Posterior cingulate gyrus (tissue), 11 donors: ENCODE measurements around the gene NMNAT1.
A peak's percentile ranks its signal among the peaks of the same experiment; 100 is the strongest.

Experiments
- DNase-seq, 10 donors: peaks; one replicate each; pipeline versions ENCODE4 v3.0.0 to v3.0.0-alpha.2; 2020 to 2021; ENCODE audit warnings: mixed read lengths in 3 of 10
- intact Hi-C: fragments of 100-400 bp; cut with DNase I; formaldehyde crosslinking; loops from one replicate; pipeline ENCODE4 v1.15.1; 2023

The NMNAT1 gene

GRCh38 chr1:9942939-9943788 is at the start of gene NMNAT1, which contains the start of gene LZIC:
TSS of gene NMNAT1 (plus strand) at chr1:9943475. CDS start at chr1:9972074, 28,599 bp downstream.
TSS of gene LZIC (minus strand) at chr1:9943391. CDS start at chr1:9936619, 6,772 bp downstream.
- intact Hi-C loops, result loop anchor here (1.0 to 10.0 kb wide), 3 partner anchors 32 to 262 kb away; partner anchors contain the start of gene CTNNBIP1
- peak; percentile 89 to 99 (median 93) for DNase-seq

- peak in 1 of 10 donors; percentile 3 for DNase-seq
- intact Hi-C loops, result no loop called here
These were observed 49.2 kb upstream of the NMNAT1 start for GRCh38 chr1:9894115-9894514.

GRCh38 chr1:9900142-9901043 is 42.9 kb upstream of the NMNAT1 start:
- peak in 7 of 10 donors; percentile 30 to 91 (median 45) for DNase-seq
- intact Hi-C loops, result no loop called here

GRCh38 chr1:9901148-9902059 is 41.9 kb upstream of the NMNAT1 start:
- intact Hi-C loops, result no loop called here
- DNase-seq, result peak in 4 of 10 donors; percentile 21 to 86 (median 60)

- intact Hi-C loops, result no loop called here
- DNase-seq, result peak in 9 of 10 donors; percentile 26 to 91 (median 50)
These were observed 41.2 kb upstream of the NMNAT1 start for GRCh38 chr1:9902060-9902452.

- intact Hi-C loops, result no loop called here
- peak in 1 of 10 donors; percentile 25 for DNase-seq
These were observed 39.3 kb upstream of the NMNAT1 start for GRCh38 chr1:9903801-9904527.

- peak in 1 of 10 donors; percentile 1 for DNase-seq
- intact Hi-C loops, result no loop called here
These were observed 38.7 kb upstream of the NMNAT1 start for GRCh38 chr1:9904596-9904995.

GRCh38 chr1:9905010-9905409 is 38.3 kb upstream of the NMNAT1 start:
- intact Hi-C loops, result no loop called here
- DNase-seq, result peak in 1 of 10 donors; percentile 7

- peak in 2 of 10 donors; percentile 7 to 21 for DNase-seq
- intact Hi-C loops, result no loop called here
These were observed 36.8 kb upstream of the NMNAT1 start for GRCh38 chr1:9906466-9906865.

GRCh38 chr1:9907441-9907840 is 35.8 kb upstream of the NMNAT1 start:
- intact Hi-C loops, result no loop called here
- peak in 2 of 10 donors; percentile 9 to 22 for DNase-seq

- intact Hi-C loops, result no loop called here
- DNase-seq, result no peak
These were observed 34.4 kb upstream of the NMNAT1 start for GRCh38 chr1:9908871-9909233.

GRCh38 chr1:9909234-9910046 is 33.8 kb upstream of the NMNAT1 start:
- intact Hi-C loops, result loop anchor here (2.0 kb wide), 1 partner anchor 33 kb away; the partner anchor contains the start of genes LZIC and NMNAT1
- peak in 1 of 10 donors; percentile 86 for DNase-seq

- DNase-seq, result no peak
- intact Hi-C loops, result loop anchor here (2.0 kb wide), 1 partner anchor 33 kb away; the partner anchor contains the start of genes LZIC and NMNAT1
These were observed 33.2 kb upstream of the NMNAT1 start, which contains the start of gene CTNNBIP1 for GRCh38 chr1:9910076-9910422. TSS of gene CTNNBIP1 (minus strand) at chr1:9910269. CDS start at chr1:9872064, 38,205 bp downstream.

GRCh38 chr1:9910423-9911178 is 32.7 kb upstream of the NMNAT1 start:
- peak; percentile 99 to 100 (median 100) for DNase-seq
- intact Hi-C loops, result loop anchor here (2.0 kb wide), 1 partner anchor 32 kb away; the partner anchor contains the start of genes LZIC and NMNAT1

- intact Hi-C loops, result no loop called here
- DNase-seq, result peak in 1 of 10 donors; percentile 12
These were observed 30.9 kb upstream of the NMNAT1 start for GRCh38 chr1:9912264-9912936.

- intact Hi-C loops, result loop anchor here (1.0 kb wide), 1 partner anchor 39 kb away; no protein-coding TSS in a partner anchor
- DNase-seq, result peak in 1 of 10 donors; percentile 48
These were observed 28.7 kb upstream of the NMNAT1 start for GRCh38 chr1:9914610-9914937.

GRCh38 chr1:9916452-9916851 is 26.8 kb upstream of the NMNAT1 start:
- no peak for DNase-seq
- intact Hi-C loops, result no loop called here
